Mesenchymal stem cell (in vitro differentiated cells and primary cell): ENCODE data around the gene COL24A1.
A peak's percentile ranks its signal among the peaks of the same experiment; 100 is the strongest.

Experiments
- DNase-seq: peaks from one replicate; pipeline ENCODE4 v3.0.0-alpha.2; 2013
- H2AFZ ChIP-seq: one replicate; pipeline ENCODE4 v1.6.1; 2013; ENCODE audit warnings: low read depth, mild to moderate bottlenecking, control low read depth, inconsistent platforms, low read length, moderate library complexity
- H2AK5ac ChIP-seq: 2 replicates; pipeline ENCODE4 v1.6.1; 2013; ENCODE audit warnings: low read length, moderate library complexity, mild to moderate bottlenecking, inconsistent platforms; ENCODE audit not compliant: severe bottlenecking
- H2BK120ac ChIP-seq: one replicate; pipeline ENCODE4 v1.6.1; 2013; ENCODE audit warnings: low read depth, mild to moderate bottlenecking, inconsistent platforms, low read length, moderate library complexity
- H2BK12ac ChIP-seq, 2 experiments: one replicate each; pipeline ENCODE4 v1.6.1; 2013; ENCODE audit warnings: inconsistent platforms in 2 of 2, low read length in 2 of 2, mild to moderate bottlenecking in 2 of 2, moderate library complexity in 2 of 2, control low read depth in 1 of 2
- H2BK15ac ChIP-seq: one replicate; pipeline ENCODE4 v1.6.1; 2013; ENCODE audit warnings: mild to moderate bottlenecking, low read depth, inconsistent platforms; ENCODE audit not compliant: poor library complexity, severe bottlenecking
- H2BK5ac ChIP-seq: 2 replicates; pipeline ENCODE4 v1.6.1; 2013; ENCODE audit warnings: low read depth, mild to moderate bottlenecking, low read length, control low read depth, inconsistent platforms; ENCODE audit not compliant: poor library complexity, severe bottlenecking
- H3K14ac ChIP-seq, 2 experiments: one replicate each; pipeline ENCODE4 v1.6.1; 2013; ENCODE audit warnings: inconsistent platforms in 2 of 2, low read length in 2 of 2, control low read depth in 1 of 2, mild to moderate bottlenecking in 1 of 2, moderate library complexity in 1 of 2
- H3K18ac ChIP-seq, 2 experiments: one replicate each; pipeline ENCODE4 v1.6.1; 2013; ENCODE audit warnings: inconsistent platforms in 2 of 2, low read length in 2 of 2, control low read depth in 1 of 2, low read depth in 1 of 2, mild to moderate bottlenecking in 1 of 2
- H3K23ac ChIP-seq, 2 experiments: one replicate each; pipeline ENCODE4 v1.6.1; 2013; ENCODE audit warnings: inconsistent platforms in 2 of 2, low read length in 2 of 2, mild to moderate bottlenecking in 2 of 2, moderate library complexity in 2 of 2, control low read depth in 1 of 2
- H3K27ac ChIP-seq: 2 replicates; pipeline ENCODE4 v1.5.1; 2013; ENCODE audit warnings: mild to moderate bottlenecking, moderate library complexity, low read length, control low read depth, inconsistent platforms; ENCODE audit not compliant: poor library complexity, severe bottlenecking
- H3K27me3 ChIP-seq, 2 experiments: 2 replicates each; pipeline versions ENCODE4 v1.6.1 to v1.7.0; 2013; ENCODE audit warnings: low read length in 2 of 2, mild to moderate bottlenecking in 2 of 2, moderate library complexity in 2 of 2, control low read depth in 1 of 2, inconsistent platforms in 1 of 2; ENCODE audit not compliant: control insufficient read depth in 1 of 2, insufficient read depth in 1 of 2
- H3K36me3 ChIP-seq, 2 experiments: 2 replicates each; pipeline versions ENCODE4 v1.6.1 to v1.7.0; 2013; ENCODE audit warnings: low read length in 2 of 2, control low read depth in 1 of 2, inconsistent platforms in 1 of 2, low read depth in 1 of 2, mild to moderate bottlenecking in 1 of 2; ENCODE audit not compliant: insufficient read depth in 2 of 2, control insufficient read depth in 1 of 2
- H3K4ac ChIP-seq, 2 experiments: one replicate each; pipeline ENCODE4 v1.6.1; 2013; ENCODE audit warnings: inconsistent platforms in 2 of 2, low read length in 2 of 2, mild to moderate bottlenecking in 2 of 2, moderate library complexity in 2 of 2, control low read depth in 1 of 2, low read depth in 1 of 2
- H3K4me1 ChIP-seq: 2 replicates; pipeline ENCODE4 v1.6.1; 2013; ENCODE audit warnings: low read depth, low read length, control low read depth; ENCODE audit not compliant: control insufficient read depth, insufficient read depth
- H3K4me2 ChIP-seq: 2 replicates; pipeline ENCODE4 v1.6.1; 2013; ENCODE audit warnings: low read length, mild to moderate bottlenecking, inconsistent platforms; ENCODE audit not compliant: poor library complexity, severe bottlenecking
- H3K4me3 ChIP-seq, 2 experiments: 2 replicates each; pipeline versions ENCODE4 v1.5.1 to v1.7.0; 2013; ENCODE audit warnings: low read length in 2 of 2, mild to moderate bottlenecking in 2 of 2, control low read depth in 1 of 2, low read depth in 1 of 2; ENCODE audit not compliant: insufficient read depth in 1 of 2
- H3K79me1 ChIP-seq: replicated peaks from 2 replicates; pipeline ENCODE4 v1.6.1; 2013; ENCODE audit warnings: mild to moderate bottlenecking, control low read depth, low read length, inconsistent platforms; ENCODE audit not compliant: poor library complexity, severe bottlenecking
- H3K9ac ChIP-seq: 2 replicates; pipeline ENCODE4 v1.7.0; 2013; ENCODE audit warnings: mild to moderate bottlenecking, low read length, moderate library complexity
- H3K9me3 ChIP-seq: 2 replicates; pipeline ENCODE4 v1.7.0; 2013; ENCODE audit warnings: mild to moderate bottlenecking, low read length; ENCODE audit not compliant: control insufficient read depth
- H4K8ac ChIP-seq: one replicate; pipeline ENCODE4 v1.6.1; 2013; ENCODE audit warnings: inconsistent platforms, mild to moderate bottlenecking, low read length, moderate library complexity
- H4K91ac ChIP-seq: one replicate; pipeline ENCODE4 v1.6.1; 2013; ENCODE audit warnings: mild to moderate bottlenecking, low read length, inconsistent platforms
- WGBS: methylation state at CpG from one replicate; pipeline ENCODE4 v1.1.7; 2013; ENCODE audit warnings: mixed read lengths; 5-methylcytosine and 5-hydroxymethylcytosine counted together

Gene COL24A1

GRCh38 chr1:86000601-86001000 is 156.0 kb downstream of the COL24A1 start:
- Histone ChIP-seq H3K27me3 (no peaks in the 10 kb centered on the region), H3K4me3 (no peak overlapping the region), H3K79me1 (no peaks in the 10 kb centered on the region), H3K4ac (no peak overlapping the region), H2AK5ac (no peak overlapping the region), H4K8ac (no peak overlapping the region), H3K4me1 (no peaks in the 10 kb centered on the region), H2AFZ (no peak overlapping the region), H2BK120ac (no peak overlapping the region), H3K4me2 (no peak overlapping the region), H3K9me3 (no peaks in the 10 kb centered on the region), H4K91ac (no peak overlapping the region), H2BK15ac (no peak overlapping the region), H3K14ac (no peak overlapping the region), H2BK5ac (no peak overlapping the region), H3K36me3 (no peaks in the 10 kb centered on the region), H3K27ac (no peak overlapping the region), H2BK12ac (no peak overlapping the region), H3K9ac (no peak overlapping the region), H3K18ac (no peak overlapping the region), H3K23ac (no peak overlapping the region)
- 73% methylated on average over 1 of the region's 1 CpG for WGBS
- DNase-seq = no peak

DNA sequence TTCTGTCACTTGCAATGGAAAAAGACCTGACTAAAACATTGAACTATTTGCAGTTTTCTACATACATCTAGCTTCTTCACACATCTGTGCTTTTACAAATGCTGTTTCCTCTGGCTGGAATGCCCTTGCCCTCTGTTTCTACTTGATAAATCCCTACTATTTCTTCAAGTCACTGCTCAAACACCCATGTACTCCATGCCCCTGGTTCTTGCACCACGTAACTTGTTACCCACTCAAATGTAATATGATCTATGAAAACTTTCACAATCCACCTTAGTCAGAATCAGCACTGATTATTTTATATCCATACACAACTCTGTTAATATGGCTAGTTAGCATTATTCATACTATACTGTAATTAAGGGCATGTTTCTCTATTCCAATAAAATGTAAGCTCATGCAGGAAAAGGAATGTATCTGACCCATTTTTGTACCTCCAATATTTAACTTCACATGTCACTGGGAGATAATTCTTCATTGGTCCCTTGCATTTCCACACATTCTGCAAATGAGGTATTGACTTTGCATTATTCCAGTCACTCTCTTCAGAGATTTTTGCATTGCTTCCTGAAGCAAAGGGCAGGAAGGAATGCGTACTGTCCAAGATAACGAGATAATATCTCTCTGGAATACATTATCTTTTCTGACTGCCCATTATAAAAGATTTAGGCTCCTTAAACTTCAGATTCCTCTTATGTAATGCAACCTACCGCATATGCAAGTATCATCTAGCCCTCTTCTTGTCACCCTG is 158.3 kb downstream of the COL24A1 start:
- no peak for DNase-seq
- no peak overlapping the region for H2BK15ac ChIP-seq
- H3K9ac ChIP-seq = no peak overlapping the region
- no peak overlapping the region for H2BK5ac ChIP-seq
- H3K9me3 ChIP-seq = no peaks in the 10 kb centered on the region
- H3K4me1 ChIP-seq = no peaks in the 10 kb centered on the region
- no peak overlapping the region for H2AFZ ChIP-seq
- no peak overlapping the region for H2AK5ac ChIP-seq
- H3K27ac ChIP-seq = no peak overlapping the region
- H3K18ac ChIP-seq = no peak overlapping the region
- H4K8ac ChIP-seq = no peak overlapping the region
- no peak overlapping the region for H3K4me3 ChIP-seq
- H3K14ac ChIP-seq = no peak overlapping the region
- H2BK12ac ChIP-seq = no peak overlapping the region
- no peak overlapping the region for H3K23ac ChIP-seq
- no peak overlapping the region for H4K91ac ChIP-seq
- no peaks in the 10 kb centered on the region for H3K27me3 ChIP-seq
- H3K36me3 ChIP-seq = no peaks in the 10 kb centered on the region
- no peak overlapping the region for H3K4ac ChIP-seq
- no peaks in the 10 kb centered on the region for H3K79me1 ChIP-seq
- no peak overlapping the region for H2BK120ac ChIP-seq
- H3K4me2 ChIP-seq = no peak overlapping the region
- 93% methylated on average over 4 of the region's 4 CpGs for WGBS

DNA sequence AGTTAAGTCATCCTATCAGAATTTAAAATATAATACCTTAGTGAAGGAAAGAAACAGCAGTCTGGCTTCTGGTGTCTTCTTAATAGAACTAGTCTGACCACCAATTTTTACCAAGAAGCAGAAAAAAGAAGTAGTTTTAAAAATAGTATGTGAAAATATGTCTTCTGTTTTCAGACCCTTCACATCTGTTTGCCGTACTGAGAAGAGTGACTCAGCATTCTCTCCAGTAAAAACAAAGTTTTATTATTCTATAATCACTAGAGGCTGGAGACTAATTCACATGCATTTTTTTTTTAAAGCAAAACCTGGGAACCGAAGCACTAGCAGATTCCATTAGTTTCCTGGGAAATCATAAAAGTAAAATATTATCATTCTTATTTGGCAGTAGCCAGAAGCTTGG is 163.8 kb downstream of the COL24A1 start:
- H3K23ac ChIP-seq = no peak overlapping the region
- 22% methylated on average over 1 of the region's 2 CpGs for WGBS
- H3K36me3 ChIP-seq = no peaks in the 10 kb centered on the region
- H4K91ac ChIP-seq = no peak overlapping the region
- no peaks in the 10 kb centered on the region for H3K4me1 ChIP-seq
- no peak overlapping the region for H2AK5ac ChIP-seq
- no peaks in the 10 kb centered on the region for H3K79me1 ChIP-seq
- no peak overlapping the region for H3K4ac ChIP-seq
- no peak overlapping the region for H2BK120ac ChIP-seq
- no peak overlapping the region for H2BK15ac ChIP-seq
- no peak overlapping the region for H2BK12ac ChIP-seq
- no peaks in the 10 kb centered on the region for H3K9me3 ChIP-seq
- H3K4me2 ChIP-seq = no peak overlapping the region
- no peak overlapping the region for H4K8ac ChIP-seq
- H3K9ac ChIP-seq = peak overlapping the region; percentile 87
- H3K14ac ChIP-seq = no peak overlapping the region
- H3K27me3 ChIP-seq = no peaks in the 10 kb centered on the region
- DNase-seq = peak; percentile 16
- H2AFZ ChIP-seq = no peak overlapping the region
- no peak overlapping the region for H3K27ac ChIP-seq
- H2BK5ac ChIP-seq = no peak overlapping the region
- no peak overlapping the region for H3K18ac ChIP-seq
- H3K4me3 ChIP-seq = peak overlapping the region in 1 of 2 experiments; percentile 42

DNA sequence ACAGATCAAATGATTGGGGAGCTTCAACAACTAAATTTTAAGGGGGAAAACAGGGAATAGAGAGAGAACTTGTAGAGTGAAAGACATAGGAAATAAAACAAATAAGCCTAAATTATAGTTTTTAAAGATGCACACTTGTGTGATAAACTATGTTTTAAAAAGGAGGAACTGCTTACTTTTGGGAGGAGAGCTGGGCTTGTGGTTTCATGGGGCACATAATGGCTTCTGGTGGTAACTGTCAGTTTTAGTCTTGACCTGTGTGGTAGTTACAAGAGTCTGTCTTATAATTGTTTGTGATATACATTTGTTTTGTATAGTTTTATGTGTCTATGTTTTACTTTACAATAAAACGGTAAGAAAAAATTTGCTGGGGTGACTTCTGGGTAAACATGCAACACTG is 165.3 kb downstream of the COL24A1 start:
- H3K9me3 ChIP-seq = no peaks in the 10 kb centered on the region
- no peak overlapping the region for H2BK15ac ChIP-seq
- H3K36me3 ChIP-seq = no peaks in the 10 kb centered on the region
- H3K79me1 ChIP-seq = no peaks in the 10 kb centered on the region
- no peak overlapping the region for H2BK120ac ChIP-seq
- no peak overlapping the region for H3K4me3 ChIP-seq
- H2BK12ac ChIP-seq = no peak overlapping the region
- no peaks in the 10 kb centered on the region for H3K27me3 ChIP-seq
- 88% methylated on average over 1 of the region's 1 CpG for WGBS
- H3K4me1 ChIP-seq = no peaks in the 10 kb centered on the region
- H3K23ac ChIP-seq = no peak overlapping the region
- no peak overlapping the region for H3K14ac ChIP-seq
- H3K4ac ChIP-seq = no peak overlapping the region
- no peak overlapping the region for H3K4me2 ChIP-seq
- no peak overlapping the region for H2BK5ac ChIP-seq
- H3K9ac ChIP-seq = no peak overlapping the region
- no peak for DNase-seq
- no peak overlapping the region for H2AK5ac ChIP-seq
- H2AFZ ChIP-seq = no peak overlapping the region
- no peak overlapping the region for H3K27ac ChIP-seq
- H4K91ac ChIP-seq = no peak overlapping the region
- H3K18ac ChIP-seq = no peak overlapping the region
- H4K8ac ChIP-seq = no peak overlapping the region
